Trophoblast cell (in vitro differentiated cells and primary cell): Measurements from ENCODE around the gene BMP2K.

Source experiments
- DNase-seq, 2 donors: peaks; one replicate each; pipeline ENCODE4 v3.0.0-alpha.2; 2016
- H2AFZ ChIP-seq: 2 replicates; pipeline ENCODE4 v1.6.1; 2013; ENCODE audit warnings: low read length, moderate library complexity, mild to moderate bottlenecking; ENCODE audit not compliant: insufficient read depth, poor library complexity
- H2AK5ac ChIP-seq: 2 replicates; pipeline ENCODE4 v1.6.1; 2013; ENCODE audit warnings: mild to moderate bottlenecking, low read length
- H2BK120ac ChIP-seq: 2 replicates; pipeline ENCODE4 v1.6.1; 2013; ENCODE audit warnings: low read length, mild to moderate bottlenecking, moderate library complexity; ENCODE audit not compliant: insufficient read depth, poor library complexity
- H2BK12ac ChIP-seq: 2 replicates; pipeline ENCODE4 v1.6.1; 2013; ENCODE audit warnings: mild to moderate bottlenecking, low read length, moderate library complexity
- H2BK5ac ChIP-seq: 2 replicates; pipeline ENCODE4 v1.6.1; 2013; ENCODE audit warnings: low read length, low read depth, moderate library complexity, mild to moderate bottlenecking; ENCODE audit not compliant: poor library complexity
- H3K14ac ChIP-seq: 2 replicates; pipeline ENCODE4 v1.6.1; 2013; ENCODE audit warnings: mild to moderate bottlenecking, low read length
- H3K18ac ChIP-seq: 2 replicates; pipeline ENCODE4 v1.6.1; 2013; ENCODE audit warnings: mild to moderate bottlenecking, low read length
- H3K23ac ChIP-seq: 2 replicates; pipeline ENCODE4 v1.6.1; 2013; ENCODE audit warnings: low read length
- H3K27ac ChIP-seq: 2 replicates; pipeline ENCODE4 v1.5.1; 2013; ENCODE audit warnings: low read depth, mild to moderate bottlenecking, inconsistent platforms, low read length, moderate library complexity
- H3K27me3 ChIP-seq: 2 replicates; pipeline ENCODE4 v1.6.1; 2013; ENCODE audit warnings: inconsistent platforms, mild to moderate bottlenecking, low read length, moderate library complexity; ENCODE audit not compliant: insufficient read depth
- H3K36me3 ChIP-seq, 2 experiments: 1 replicate in 1 of 2; 2 replicates in 1 of 2; pipeline ENCODE4 v1.6.1; 2013; ENCODE audit warnings: low read length in 2 of 2, mild to moderate bottlenecking in 2 of 2, moderate library complexity in 1 of 2; ENCODE audit not compliant: insufficient read depth in 2 of 2, control insufficient read depth in 1 of 2
- H3K4ac ChIP-seq: 2 replicates; pipeline ENCODE4 v1.6.1; 2013; ENCODE audit warnings: low read depth, mild to moderate bottlenecking, low read length, moderate library complexity
- H3K4me1 ChIP-seq, 2 experiments: 1 replicate in 1 of 2; 2 replicates in 1 of 2; pipeline ENCODE4 v1.6.1; 2013; ENCODE audit warnings: low read length in 2 of 2, mild to moderate bottlenecking in 2 of 2, moderate library complexity in 1 of 2; ENCODE audit not compliant: insufficient read depth in 2 of 2, control insufficient read depth in 1 of 2
- H3K4me2 ChIP-seq: 2 replicates; pipeline ENCODE4 v1.6.1; 2013; ENCODE audit warnings: inconsistent platforms, mild to moderate bottlenecking, low read length, moderate library complexity
- H3K4me3 ChIP-seq: 2 replicates; pipeline ENCODE4 v1.5.1; 2013; ENCODE audit warnings: mild to moderate bottlenecking, low read depth, low read length, inconsistent platforms
- H3K79me1 ChIP-seq: one replicate; pipeline ENCODE4 v1.6.1; 2013; ENCODE audit warnings: low read length
- H3K79me2 ChIP-seq: 2 replicates; pipeline ENCODE4 v1.6.1; 2013; ENCODE audit warnings: low read length, mild to moderate bottlenecking; ENCODE audit not compliant: control insufficient read depth, insufficient read depth, poor library complexity
- H3K9ac ChIP-seq: 2 replicates; pipeline ENCODE4 v1.6.1; 2013; ENCODE audit warnings: mild to moderate bottlenecking, low read length
- H3K9me3 ChIP-seq: 2 replicates; pipeline ENCODE4 v1.6.1; 2013; ENCODE audit warnings: low read depth, mild to moderate bottlenecking, control low read depth, inconsistent platforms, low read length; ENCODE audit not compliant: insufficient read depth
- H4K12ac ChIP-seq: 2 replicates; pipeline ENCODE4 v1.6.1; 2013; ENCODE audit warnings: low read depth, mild to moderate bottlenecking, low read length, moderate library complexity
- H4K8ac ChIP-seq: 2 replicates; pipeline ENCODE4 v1.6.1; 2013; ENCODE audit warnings: low read depth, mild to moderate bottlenecking, low read length, moderate library complexity
- H4K91ac ChIP-seq: one replicate; pipeline ENCODE4 v1.6.1; 2013; ENCODE audit warnings: low read depth, mild to moderate bottlenecking, low read length, moderate library complexity
- WGBS: extraction: QIAGEN DNeasy Blood & Tissue Kit; methylation state at CpG from one replicate; pipeline ENCODE4 v1.1.7; 2013; ENCODE audit warnings: missing lambda C conversion rate; ENCODE audit not compliant: insufficient read length, insufficient coverage; ENCODE audit errors: extremely low coverage; 5-methylcytosine and 5-hydroxymethylcytosine counted together

BMP2K gene

DNA sequence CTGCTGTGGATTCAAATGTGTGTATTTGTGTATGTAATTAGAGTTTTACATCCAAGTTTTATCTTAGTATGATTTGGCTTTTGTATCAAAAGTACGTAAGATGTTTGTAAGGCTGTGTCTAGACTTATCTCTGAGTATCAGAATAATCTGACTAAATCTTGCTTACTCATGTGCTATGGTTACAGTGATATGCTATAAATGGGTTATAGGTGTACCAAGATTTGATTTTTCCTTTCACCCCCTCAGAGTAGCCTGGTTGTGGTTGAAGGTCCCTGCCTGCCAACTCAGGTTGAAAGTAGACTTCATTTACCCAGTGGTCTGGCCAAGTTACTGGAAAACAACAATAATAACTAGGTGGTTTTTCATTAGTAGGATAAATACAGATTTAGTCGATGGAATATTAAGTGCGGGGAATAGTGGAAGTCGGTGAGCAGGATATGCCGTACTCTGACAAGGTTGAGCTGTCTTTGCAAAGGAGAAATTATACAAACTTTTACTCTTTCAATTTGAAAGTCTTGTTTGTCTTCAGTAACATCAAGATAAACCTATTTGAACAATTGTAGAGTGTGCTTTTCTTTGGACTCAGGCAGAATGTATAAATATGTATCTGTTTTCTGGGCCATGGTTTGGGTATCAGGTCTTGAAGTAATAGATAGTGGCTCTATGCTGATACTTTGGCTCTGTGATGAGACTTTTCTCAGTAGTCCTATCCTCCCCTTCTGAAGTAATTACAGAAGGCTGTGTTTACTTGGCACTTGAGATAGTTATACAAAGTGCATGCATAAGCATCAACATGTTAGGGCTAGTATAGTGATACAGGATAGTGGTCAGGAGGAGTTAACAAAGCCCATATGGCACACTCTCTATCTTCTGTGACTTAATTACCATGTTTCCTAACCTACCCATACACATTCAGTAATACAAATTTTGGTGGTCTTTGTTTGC is 23.7 kb downstream of the BMP2K start:
- Histone ChIP-seq H2BK5ac (no peak overlapping the region), H3K4me2 (no peak overlapping the region), H2AK5ac (no peak overlapping the region), H3K4me1 (no peaks in the 10 kb centered on the region), H3K36me3 (no peaks in the 10 kb centered on the region), H3K4me3 (no peak overlapping the region), H3K27ac (no peak overlapping the region), H3K4ac (no peak overlapping the region), H4K91ac (no peak overlapping the region), H2AFZ (no peak overlapping the region), H2BK12ac (no peak overlapping the region), H4K12ac (no peak overlapping the region), H3K23ac (no peak overlapping the region), H2BK120ac (no peak overlapping the region), H3K79me2 (no peaks in the 10 kb centered on the region), H3K9ac (no peak overlapping the region), H3K18ac (no peak overlapping the region), H3K9me3 (no peaks in the 10 kb centered on the region), H4K8ac (no peak overlapping the region), H3K79me1 (no peaks in the 10 kb centered on the region), H3K14ac (no peak overlapping the region), H3K27me3 (no peaks in the 10 kb centered on the region)
- WGBS, result 100% methylated on average over 2 of the region's 5 CpGs
- no peak for DNase-seq

DNA sequence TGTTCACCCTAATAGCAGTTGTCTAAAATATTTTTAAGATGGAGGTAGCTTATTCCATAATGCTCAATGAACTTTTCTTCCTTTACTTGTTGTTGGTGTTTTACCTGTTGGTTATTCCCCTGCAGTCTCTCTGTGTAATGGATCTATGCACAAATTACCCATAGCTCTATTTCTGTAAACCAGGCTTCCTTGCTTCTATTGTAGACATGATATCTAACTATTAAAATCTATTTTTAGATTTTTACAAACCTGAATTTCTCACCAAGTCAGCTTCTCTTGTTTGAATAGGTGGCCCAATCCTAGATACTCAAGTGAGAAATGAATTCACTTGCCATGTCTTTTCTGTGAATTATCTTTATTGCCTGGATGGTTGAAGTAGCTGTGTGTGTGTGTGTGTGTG is 24.8 kb downstream of the BMP2K start:
- H3K9me3 ChIP-seq, result no peaks in the 10 kb centered on the region
- H3K4me2 ChIP-seq, result no peak overlapping the region
- no peak overlapping the region for H3K4ac ChIP-seq
- H3K27ac ChIP-seq, result no peak overlapping the region
- H3K79me2 ChIP-seq, result no peaks in the 10 kb centered on the region
- no peaks in the 10 kb centered on the region for H3K36me3 ChIP-seq
- no peaks in the 10 kb centered on the region for H3K79me1 ChIP-seq
- no peak for DNase-seq
- H2AK5ac ChIP-seq, result no peak overlapping the region
- no peak overlapping the region for H2BK5ac ChIP-seq
- no peak overlapping the region for H2BK12ac ChIP-seq
- H4K8ac ChIP-seq, result no peak overlapping the region
- no peak overlapping the region for H4K91ac ChIP-seq
- no peaks in the 10 kb centered on the region for H3K27me3 ChIP-seq
- H3K4me3 ChIP-seq, result no peak overlapping the region
- no peak overlapping the region for H2AFZ ChIP-seq
- H3K23ac ChIP-seq, result no peak overlapping the region
- no peak overlapping the region for H3K18ac ChIP-seq
- no peaks in the 10 kb centered on the region for H3K4me1 ChIP-seq
- H3K14ac ChIP-seq, result no peak overlapping the region
- H4K12ac ChIP-seq, result no peak overlapping the region
- H3K9ac ChIP-seq, result no peak overlapping the region
- H2BK120ac ChIP-seq, result no peak overlapping the region

- no peak overlapping the region for H4K12ac ChIP-seq
- H3K18ac ChIP-seq, result no peak overlapping the region
- H3K27me3 ChIP-seq, result no peaks in the 10 kb centered on the region
- H4K8ac ChIP-seq, result no peak overlapping the region
- no peak overlapping the region for H3K4me2 ChIP-seq
- no peak overlapping the region for H3K4me3 ChIP-seq
- no peak overlapping the region for H3K9ac ChIP-seq
- H3K36me3 ChIP-seq, result no peaks in the 10 kb centered on the region
- no peaks in the 10 kb centered on the region for H3K79me1 ChIP-seq
- no peak for DNase-seq
- no peak overlapping the region for H2AFZ ChIP-seq
- no peak overlapping the region for H4K91ac ChIP-seq
- H3K4ac ChIP-seq, result no peak overlapping the region
- H3K14ac ChIP-seq, result no peak overlapping the region
- no peak overlapping the region for H2BK120ac ChIP-seq
- no peak overlapping the region for H2BK12ac ChIP-seq
- no peak overlapping the region for H2BK5ac ChIP-seq
- no peaks in the 10 kb centered on the region for H3K4me1 ChIP-seq
- no peak overlapping the region for H3K27ac ChIP-seq
- no CpG with 5 or more reads among the region's 1 CpG for WGBS
- no peak overlapping the region for H3K23ac ChIP-seq
- H3K9me3 ChIP-seq, result no peaks in the 10 kb centered on the region
- no peaks in the 10 kb centered on the region for H3K79me2 ChIP-seq
- H2AK5ac ChIP-seq, result no peak overlapping the region
These were observed 27.8 kb downstream of the BMP2K start for GRCh38 chr4:78803983-78804382.

GRCh38 chr4:78806943-78807460 is 30.9 kb downstream of the BMP2K start:
- Histone ChIP-seq H2BK5ac (no peak overlapping the region), H3K9me3 (no peaks in the 10 kb centered on the region), H3K4ac (no peak overlapping the region), H2BK120ac (no peak overlapping the region), H3K36me3 (no peaks in the 10 kb centered on the region), H3K4me2 (no peak overlapping the region), H2BK12ac (no peak overlapping the region), H3K9ac (no peak overlapping the region), H3K4me3 (no peak overlapping the region), H3K79me2 (no peaks in the 10 kb centered on the region), H3K4me1 (peaks cover 0 to 4% of the 10 kb centered on the region in 2 experiments), H4K91ac (no peak overlapping the region), H3K14ac (no peak overlapping the region), H2AFZ (no peak overlapping the region), H3K27me3 (no peaks in the 10 kb centered on the region), H3K27ac (no peak overlapping the region), H4K12ac (no peak overlapping the region), H3K18ac (no peak overlapping the region), H3K23ac (no peak overlapping the region), H4K8ac (no peak overlapping the region), H2AK5ac (no peak overlapping the region), H3K79me1 (no peaks in the 10 kb centered on the region)
- WGBS, result no CpG with 5 or more reads among the region's 6 CpGs
- no peak for DNase-seq
